NCI-H146 treated with DMSO at 0.1 percent for 48 hours (cell line): Measurements from ENCODE around the gene MAST3.

ENCODE experiments used
- DNase-seq: peaks from one replicate; lab custom pipeline; 2025; ENCODE audit not compliant: unreplicated experiment; lab: John Stamatoyannopoulos, UW

MAST3 gene

GRCh38 chr19:18097217-18097992, at the start of gene MAST3:
Gene MAST3 (plus strand): TSS chr19:18097778. CDS start chr19:18097793, 15 bp downstream.
- no peak for DNase-seq

DNA sequence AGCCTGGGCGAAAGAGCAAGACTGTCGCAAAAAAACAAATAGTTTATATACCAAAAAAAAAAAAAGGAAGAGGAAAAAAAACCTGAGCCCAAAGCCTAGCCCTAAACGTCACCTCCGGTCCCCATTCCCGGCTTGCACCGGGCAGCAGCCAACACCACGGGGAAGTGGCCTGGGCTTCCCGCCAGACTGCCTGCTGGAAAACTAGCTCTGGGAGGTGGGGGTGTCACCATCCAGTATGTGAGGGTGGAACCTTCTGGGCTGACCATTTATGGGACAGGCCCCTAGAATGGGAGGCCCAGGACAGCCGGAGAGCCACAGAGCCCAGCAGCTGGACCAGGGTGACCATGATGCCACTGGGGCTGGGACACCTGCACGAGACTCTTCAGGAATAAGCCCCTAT, 48.2 kb upstream of the MAST3 start:
- no peak for DNase-seq

GRCh38 chr19:18051887-18052286, 45.7 kb upstream of the MAST3 start:
- no peak for DNase-seq

GRCh38 chr19:18053576-18054219, 43.9 kb upstream of the MAST3 start:
- no peak for DNase-seq

DNA sequence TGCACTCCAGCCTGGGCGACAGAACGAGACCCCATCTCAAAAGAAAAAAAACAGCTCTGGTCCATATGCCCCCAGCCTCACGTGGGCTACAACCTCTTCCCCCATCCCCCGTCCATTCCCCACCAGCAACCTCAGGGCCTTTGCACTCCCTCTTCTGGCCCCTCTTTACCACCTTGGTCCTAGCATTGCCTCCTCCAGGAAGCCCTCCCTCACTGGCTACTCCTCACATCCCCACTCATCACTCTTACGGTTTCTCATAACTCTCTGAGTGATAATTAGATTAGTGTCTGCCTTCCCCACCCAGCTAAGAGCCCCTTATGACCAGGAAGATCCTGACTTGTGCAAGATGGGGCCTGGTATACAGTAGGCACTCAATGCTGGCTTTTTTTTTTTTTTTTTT, 41.6 kb upstream of the MAST3 start:
- DNase-seq: no peak

- DNase-seq: no peak
Measured at GRCh38 chr19:18057557-18057956, 40.0 kb upstream of the MAST3 start.

- DNase-seq: peak; percentile 14
Measured at GRCh38 chr19:18058208-18059009, 39.2 kb upstream of the MAST3 start.

DNA sequence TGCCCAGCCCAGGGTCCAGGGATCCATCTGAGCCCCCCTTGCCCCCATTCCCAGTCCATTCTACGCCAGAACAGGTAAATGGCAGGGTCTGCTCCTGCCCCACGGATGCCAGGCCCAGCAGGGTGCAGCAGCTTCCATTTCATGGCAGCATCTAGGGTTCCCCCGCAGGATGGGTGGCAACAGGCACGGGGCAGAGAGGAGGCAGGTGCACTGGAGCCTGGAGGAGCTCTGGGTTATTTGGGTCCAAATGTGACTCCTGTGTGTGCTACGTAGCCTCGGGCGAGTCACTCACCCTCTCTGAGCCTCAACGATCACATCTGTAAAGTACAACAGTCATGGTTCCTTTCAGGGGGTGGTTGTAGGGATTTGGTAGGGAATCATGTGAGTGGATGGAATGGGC, 38.3 kb upstream of the MAST3 start:
- DNase-seq: no peak

GRCh38 chr19:18059902-18060301, 37.7 kb upstream of the MAST3 start:
- DNase-seq: no peak

- DNase-seq: no peak
Measured at GRCh38 chr19:18060472-18060871, 37.1 kb upstream of the MAST3 start.

DNA sequence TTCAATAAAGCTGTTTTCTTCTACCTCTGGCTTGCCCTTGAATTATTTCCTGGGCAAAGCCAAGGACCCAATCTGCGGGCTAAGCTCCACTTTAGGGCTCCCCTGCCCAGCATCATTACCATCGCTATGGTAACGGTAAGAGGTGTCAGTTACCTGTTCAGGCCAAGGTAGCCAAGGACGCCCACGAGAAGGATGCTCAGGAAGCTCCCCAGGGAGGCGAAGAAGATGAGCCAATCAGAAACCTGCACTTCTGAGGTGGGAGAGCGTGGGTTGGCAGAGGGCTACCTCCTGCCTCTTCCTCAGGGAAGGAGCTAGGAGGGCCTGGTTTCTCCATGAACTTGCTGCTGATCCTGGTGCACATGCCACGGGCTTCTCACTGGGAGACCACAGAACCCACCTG, 35.5 kb upstream of the MAST3 start:
- DNase-seq: no peak

- no peak for DNase-seq
Measured at GRCh38 chr19:18063463-18063862, 34.1 kb upstream of the MAST3 start.

GRCh38 chr19:18065173-18065495, 32.4 kb upstream of the MAST3 start:
- no peak for DNase-seq

GRCh38 chr19:18068395-18068794, 29.2 kb upstream of the MAST3 start:
- DNase-seq: no peak

DNA sequence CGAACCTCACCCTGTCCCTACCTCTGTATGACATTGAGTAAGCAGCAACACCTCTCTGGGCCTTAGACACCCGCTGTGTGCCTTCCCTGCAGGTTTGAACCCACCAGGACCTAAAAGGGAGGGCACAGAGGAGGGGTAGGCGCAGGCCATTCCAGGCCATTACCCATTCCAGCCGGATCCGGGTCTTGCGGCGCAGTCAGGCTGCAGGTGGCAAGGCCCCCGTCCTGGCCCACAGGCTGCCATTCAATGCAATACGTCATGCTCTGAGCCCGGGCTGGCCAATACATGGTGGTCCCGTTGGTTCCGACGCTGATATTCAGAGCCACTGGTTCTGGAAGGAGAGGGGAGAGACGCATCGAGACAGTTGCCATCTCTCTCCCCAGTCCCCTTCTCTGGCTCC, 28.2 kb upstream of the MAST3 start:
- no peak for DNase-seq

GRCh38 chr19:18070181-18070580, 27.4 kb upstream of the MAST3 start:
- DNase-seq: no peak

- DNase-seq: no peak
Measured at GRCh38 chr19:18072335-18072734, 25.2 kb upstream of the MAST3 start.

DNA sequence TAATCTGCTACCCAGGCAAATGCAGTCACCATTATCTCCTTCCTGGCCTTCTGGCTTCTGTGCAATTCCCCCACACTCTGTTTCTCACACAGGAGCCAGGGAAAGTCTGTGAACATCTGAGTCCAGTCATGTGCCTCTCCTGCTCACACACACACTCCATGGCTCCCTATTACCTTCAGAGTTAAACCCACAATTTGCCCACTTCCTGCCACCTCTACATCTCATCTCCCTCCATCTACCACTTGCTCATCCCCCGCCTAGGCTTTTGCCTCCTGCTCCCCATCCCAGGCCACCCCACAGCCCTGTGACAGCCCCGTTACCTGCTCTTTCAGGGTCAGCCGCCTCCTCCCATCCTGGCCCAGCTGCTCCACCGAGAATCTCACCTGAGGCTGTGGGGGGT, 24.4 kb upstream of the MAST3 start:
- no peak for DNase-seq

DNA sequence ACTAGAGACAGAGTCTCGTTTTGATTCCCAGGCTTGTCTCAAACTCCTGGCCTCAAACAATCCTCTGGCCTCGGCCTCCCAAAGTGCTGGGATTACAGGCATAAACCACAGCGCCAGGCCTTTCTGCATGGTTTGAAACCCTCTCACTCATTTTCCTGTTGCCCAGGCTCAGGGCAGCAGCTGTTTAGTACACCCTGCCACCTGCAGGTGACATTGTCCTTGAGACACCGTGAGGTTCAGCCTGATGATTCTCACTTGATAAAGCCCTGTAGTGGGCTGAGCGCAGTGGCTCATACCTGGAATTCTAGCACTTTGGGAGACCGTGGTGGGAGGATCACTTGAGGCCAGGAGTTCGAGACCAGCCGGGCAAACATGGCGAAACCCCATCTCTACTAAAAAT, 23.4 kb upstream of the MAST3 start:
- peak; percentile 15 for DNase-seq

DNA sequence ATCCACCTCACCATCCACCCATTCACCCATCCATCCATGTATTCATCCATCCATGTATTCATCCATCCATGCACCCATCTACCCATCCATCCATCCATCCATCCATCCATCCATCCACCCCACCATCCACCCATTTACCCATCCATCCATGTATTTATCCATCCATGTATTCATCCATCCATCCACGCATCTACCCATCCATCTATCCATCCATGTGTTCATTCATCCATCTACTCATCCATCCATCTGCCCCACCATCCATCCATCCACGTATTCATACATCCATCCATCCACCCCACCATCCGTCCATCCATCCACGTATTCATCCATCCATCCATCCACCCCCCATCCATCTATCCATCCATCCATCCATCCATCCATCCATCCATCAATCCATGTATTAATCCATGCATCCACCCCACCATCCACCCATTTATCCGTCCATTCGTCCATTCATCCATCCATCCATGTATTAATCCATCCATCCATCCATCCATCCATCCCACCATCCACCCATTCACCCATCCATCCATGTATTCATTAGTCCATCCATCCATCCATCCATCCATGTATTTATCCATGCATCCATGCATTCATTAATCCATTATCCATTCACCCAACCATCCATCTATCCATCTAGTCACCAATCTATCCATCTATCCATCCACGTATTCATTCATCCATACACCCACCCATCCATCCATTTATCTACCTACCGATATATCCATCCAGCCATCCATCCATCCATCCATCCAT, 13.5 kb upstream of the MAST3 start:
- no peak for DNase-seq

DNA sequence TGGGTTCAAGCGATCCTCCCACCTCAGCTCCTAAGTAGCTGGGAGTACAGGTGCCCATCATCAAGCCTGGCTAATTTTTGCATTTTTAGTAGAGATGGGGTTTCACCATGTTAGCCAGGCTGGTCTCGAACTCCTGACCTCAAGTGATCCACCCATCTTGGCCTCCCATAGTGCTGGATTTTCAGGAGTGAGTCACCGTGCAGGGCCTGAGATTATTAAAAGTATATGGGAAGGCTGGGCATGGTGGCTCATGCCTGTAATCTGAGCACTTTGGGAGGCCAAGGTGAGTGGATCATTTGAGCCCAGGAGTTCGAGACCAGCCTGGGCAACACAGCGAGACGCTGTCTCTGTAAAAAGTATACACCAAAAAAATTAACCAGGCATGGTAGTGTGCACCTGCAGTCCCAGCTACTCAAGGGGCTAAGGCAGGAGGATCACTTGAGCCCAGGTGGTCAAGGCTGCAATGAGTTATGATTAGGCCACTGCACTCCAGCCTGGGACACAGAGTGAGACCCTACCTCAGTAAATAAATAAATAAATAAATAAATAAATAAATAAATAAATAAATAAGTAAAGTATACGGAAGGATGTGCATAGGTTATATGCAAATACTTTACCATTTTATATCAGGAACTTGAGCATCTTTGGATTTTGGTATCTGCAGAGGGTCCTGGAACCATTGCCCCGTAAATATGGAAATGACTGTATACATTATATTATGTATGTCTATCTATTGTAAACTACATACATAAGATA, 11.7 kb upstream of the MAST3 start:
- DNase-seq: no peak
